Glutamatergic neuron (in vitro differentiated cells): ENCODE data around the gene LYG1. TPM values are rescaled to one million over a fixed set of nuclear protein-coding genes. Genes with fewer than 3 reads are reported as not detected.
"Not testable (repeated sequence)": the region's sequence is repeated elsewhere in the genome, so short reads cannot be mapped to it uniquely, and the experiment has no call there.

Experiments
- DNase-seq: peaks from one replicate; pipeline ENCODE4 v3.0.0; 2022
- H3K27ac Mint-ChIP-seq: one replicate; pipeline ENCODE4 v1.8.0; 2020; ENCODE audit warnings: mild to moderate bottlenecking, mixed read lengths, inconsistent platforms; ENCODE audit not compliant: unreplicated experiment
- H3K27me3 Mint-ChIP-seq: one replicate; pipeline ENCODE4 v1.8.0; 2020; ENCODE audit warnings: mild to moderate bottlenecking, moderate library complexity, mixed read lengths, inconsistent platforms; ENCODE audit not compliant: unreplicated experiment
- H3K36me3 Mint-ChIP-seq: one replicate; pipeline ENCODE4 v1.8.0; 2020; ENCODE audit warnings: mild to moderate bottlenecking, mixed read lengths, inconsistent platforms; ENCODE audit not compliant: unreplicated experiment
- H3K4me1 Mint-ChIP-seq: one replicate; pipeline ENCODE4 v1.8.0; 2020; ENCODE audit warnings: mild to moderate bottlenecking, low read depth, mixed read lengths, inconsistent platforms; ENCODE audit not compliant: unreplicated experiment
- H3K4me3 Mint-ChIP-seq: one replicate; pipeline ENCODE4 v1.8.0; 2020; ENCODE audit warnings: mild to moderate bottlenecking, mixed read lengths, inconsistent platforms; ENCODE audit not compliant: unreplicated experiment
- H3K9me3 Mint-ChIP-seq: one replicate; pipeline ENCODE4 v1.8.0; 2020; ENCODE audit warnings: mild to moderate bottlenecking, moderate library complexity, mixed read lengths, inconsistent platforms; ENCODE audit not compliant: unreplicated experiment
- total RNA-seq: library from RNA; stranded (reverse); fragmentation: NEBNext Ultra II Directional; extraction: Animal tissue kit (Norgen Biotek cat#: 25700); gene quantifications from one replicate; pipeline ENCODE4 v1.2.1, GENCODE V29; 2021; ENCODE audit not compliant: unreplicated experiment
- TF ChIP-seq, protein P1 (sequence below): fragments of 200-600 bp; sonication (generic); IDR thresholded peaks from one replicate; pipeline ENCODE4 v1.5.0; 2021; ENCODE audit not compliant: partially characterized antibody, unreplicated experiment

The LYG1 gene
- total RNA-seq, 1 donor from 2014 or later = 1.2 TPM

DNA sequence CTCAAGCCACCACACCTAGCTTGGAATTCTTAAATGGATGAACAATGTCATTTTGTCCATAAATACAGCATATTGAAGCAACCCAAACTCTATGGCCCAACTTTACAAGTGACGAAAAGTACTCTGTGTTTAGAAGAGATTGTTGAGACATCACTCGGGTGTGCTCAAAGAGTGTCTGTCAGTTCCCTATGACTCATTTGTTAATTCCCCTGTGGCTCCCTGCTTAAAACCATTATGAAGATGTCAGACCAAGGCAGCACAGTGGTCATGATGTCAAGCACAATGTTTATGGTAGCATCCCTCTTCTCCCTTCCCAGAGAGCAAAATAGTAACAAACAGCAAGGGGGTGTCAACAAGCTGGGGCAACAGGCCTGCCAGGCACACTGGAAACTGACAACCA is 3.0 kb downstream of the LYG1 start:
- Mint-ChIP-seq H3K27ac (no peak overlapping the region), H3K9me3 (no peaks in the 10 kb centered on the region), H3K36me3 (no peaks in the 10 kb centered on the region), H3K4me1 (no peaks in the 10 kb centered on the region), H3K27me3 (peaks cover 2% of the 10 kb centered on the region), H3K4me3 (no peak overlapping the region)
- TF ChIP-seq, protein P1, sequence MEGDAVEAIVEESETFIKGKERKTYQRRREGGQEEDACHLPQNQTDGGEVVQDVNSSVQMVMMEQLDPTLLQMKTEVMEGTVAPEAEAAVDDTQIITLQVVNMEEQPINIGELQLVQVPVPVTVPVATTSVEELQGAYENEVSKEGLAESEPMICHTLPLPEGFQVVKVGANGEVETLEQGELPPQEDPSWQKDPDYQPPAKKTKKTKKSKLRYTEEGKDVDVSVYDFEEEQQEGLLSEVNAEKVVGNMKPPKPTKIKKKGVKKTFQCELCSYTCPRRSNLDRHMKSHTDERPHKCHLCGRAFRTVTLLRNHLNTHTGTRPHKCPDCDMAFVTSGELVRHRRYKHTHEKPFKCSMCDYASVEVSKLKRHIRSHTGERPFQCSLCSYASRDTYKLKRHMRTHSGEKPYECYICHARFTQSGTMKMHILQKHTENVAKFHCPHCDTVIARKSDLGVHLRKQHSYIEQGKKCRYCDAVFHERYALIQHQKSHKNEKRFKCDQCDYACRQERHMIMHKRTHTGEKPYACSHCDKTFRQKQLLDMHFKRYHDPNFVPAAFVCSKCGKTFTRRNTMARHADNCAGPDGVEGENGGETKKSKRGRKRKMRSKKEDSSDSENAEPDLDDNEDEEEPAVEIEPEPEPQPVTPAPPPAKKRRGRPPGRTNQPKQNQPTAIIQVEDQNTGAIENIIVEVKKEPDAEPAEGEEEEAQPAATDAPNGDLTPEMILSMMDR = no peak
- no peak for DNase-seq

DNA sequence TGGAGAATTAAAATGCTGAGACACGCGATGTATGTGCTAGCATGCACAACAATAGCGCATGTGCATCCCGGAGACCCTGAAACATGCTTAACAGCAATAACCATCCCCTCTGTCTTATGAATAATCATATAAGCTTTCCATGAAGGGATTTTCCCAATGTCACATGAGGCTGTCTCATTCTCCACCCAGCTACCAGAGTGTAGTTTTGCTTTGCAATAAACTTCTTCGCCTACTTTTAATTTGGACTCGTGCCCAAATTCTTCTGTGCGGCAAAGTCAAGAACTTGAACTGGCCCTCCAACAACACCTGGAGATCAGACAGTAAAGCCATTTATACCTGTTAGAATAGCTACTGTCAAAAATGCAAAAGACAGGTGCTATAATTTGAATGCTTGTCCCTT is 15.5 kb downstream of the LYG1 start:
- Mint-ChIP-seq H3K9me3 (no peaks in the 10 kb centered on the region), H3K4me3 (no peak overlapping the region), H3K36me3 (peaks cover 6% of the 10 kb centered on the region), H3K27me3 (no peaks in the 10 kb centered on the region), H3K4me1 (no peaks in the 10 kb centered on the region), H3K27ac (no peak overlapping the region)
- TF ChIP-seq, protein P1 = no peak
- DNase-seq = no peak

DNA sequence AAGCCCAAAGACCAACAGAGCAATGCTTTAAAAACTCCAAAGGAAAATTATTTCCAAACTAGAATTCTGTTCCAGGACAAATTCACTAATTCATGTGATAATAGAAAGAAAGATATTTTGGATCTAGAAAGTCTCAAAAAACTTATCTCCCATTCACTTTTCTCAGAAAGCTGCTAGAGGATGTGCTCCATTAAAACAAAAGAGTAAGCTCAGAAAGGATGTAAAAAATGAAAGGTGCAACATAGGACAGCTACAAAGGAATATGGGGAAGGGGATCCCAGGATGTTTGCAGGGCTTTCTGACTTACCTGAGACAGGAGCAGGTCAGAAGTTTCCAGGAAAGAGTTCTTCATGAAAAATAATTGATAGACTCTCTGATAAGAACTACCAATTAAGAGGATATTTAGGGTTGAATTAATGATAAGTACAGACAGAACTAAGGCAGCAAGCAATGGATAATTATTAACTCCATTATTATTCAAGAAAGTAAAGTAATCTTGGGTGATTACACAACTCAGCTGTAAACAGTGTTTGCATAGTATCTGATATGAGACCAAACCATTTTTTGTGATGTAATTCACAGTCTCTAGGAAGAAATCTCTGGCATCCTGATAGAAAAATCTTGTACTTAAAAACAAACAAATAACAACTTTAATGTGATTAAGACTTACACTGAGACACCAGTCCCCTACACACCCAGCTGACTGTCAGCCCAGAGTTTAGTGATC is 20.9 kb downstream of the LYG1 start:
- DNase-seq = no peak
- H3K27me3 Mint-ChIP-seq = no peaks in the 10 kb centered on the region
- H3K36me3 Mint-ChIP-seq = peaks cover 15% of the 10 kb centered on the region
- TF ChIP-seq, protein P1 = no peak
- no peak overlapping the region for H3K27ac Mint-ChIP-seq
- no peak overlapping the region for H3K4me3 Mint-ChIP-seq
- no peaks in the 10 kb centered on the region for H3K4me1 Mint-ChIP-seq
- peaks cover 4% of the 10 kb centered on the region for H3K9me3 Mint-ChIP-seq

DNA sequence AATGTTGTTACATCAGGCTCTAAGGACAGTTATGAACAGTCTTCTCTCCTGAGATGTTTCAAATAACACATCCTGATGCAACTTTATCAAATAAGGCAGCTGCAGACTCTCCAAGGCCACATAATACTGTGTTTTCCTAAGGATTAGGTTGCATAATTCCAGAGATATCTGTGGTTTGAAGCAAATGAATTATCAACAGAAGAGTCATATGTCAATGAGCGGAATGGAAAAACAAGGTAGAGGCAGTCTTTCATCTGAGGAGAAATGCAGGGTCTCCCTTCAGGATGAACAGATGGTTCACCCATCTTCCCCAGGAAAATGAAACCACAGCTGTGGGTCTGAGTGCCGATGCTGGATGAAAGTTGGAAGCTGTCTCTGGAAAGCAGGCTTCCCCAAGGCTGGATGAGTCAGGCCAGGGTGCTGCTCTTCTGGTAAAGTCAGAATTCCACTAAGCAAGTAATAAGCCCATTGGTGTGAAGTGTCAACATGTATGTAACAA is 22.2 kb downstream of the LYG1 start:
- Mint-ChIP-seq H3K9me3 (peaks cover 4% of the 10 kb centered on the region), H3K27ac (no peak overlapping the region), H3K4me1 (no peaks in the 10 kb centered on the region), H3K27me3 (no peaks in the 10 kb centered on the region), H3K36me3 (peaks cover 15% of the 10 kb centered on the region), H3K4me3 (no peak overlapping the region)
- no peak for DNase-seq
- TF ChIP-seq, protein P1 = no peak

DNA sequence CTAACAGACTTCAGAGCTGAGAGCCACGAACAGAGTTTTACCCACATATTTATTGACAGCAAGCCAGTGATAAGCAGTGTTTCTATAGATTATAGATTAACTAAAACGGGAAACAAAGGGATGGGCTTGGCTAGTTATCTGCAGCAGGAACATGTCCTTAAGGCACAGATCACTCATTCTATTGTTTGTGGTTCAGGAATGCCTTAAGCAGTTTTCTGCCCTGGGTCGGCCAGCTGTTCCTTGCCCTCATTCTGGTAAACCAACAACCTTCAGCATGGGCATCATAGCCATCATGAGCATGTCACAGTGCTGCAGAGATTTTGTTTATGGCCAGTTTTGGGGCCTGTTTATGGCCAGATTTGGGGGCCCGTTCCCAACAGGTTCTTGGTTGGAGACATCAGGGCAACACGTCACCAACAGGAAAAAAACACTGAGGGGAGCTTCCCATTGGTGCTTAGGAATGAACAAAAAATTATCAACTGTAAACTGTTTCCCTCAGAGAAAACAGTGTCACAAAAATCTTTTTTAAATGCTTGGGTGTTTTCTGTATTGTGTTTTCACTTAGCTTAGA is 22.7 kb downstream of the LYG1 start:
- peaks cover 15% of the 10 kb centered on the region for H3K36me3 Mint-ChIP-seq
- H3K9me3 Mint-ChIP-seq, H3K27me3 Mint-ChIP-seq, H3K27ac Mint-ChIP-seq, DNase-seq, H3K4me3 Mint-ChIP-seq, H3K4me1 Mint-ChIP-seq: not testable (repeated sequence)
